A549 treated with RU486 at 1 μM for 4 hours (cell line): ENCODE results near the gene ABHD3. TPM values are rescaled to one million over a fixed set of nuclear protein-coding genes. Genes with fewer than 3 reads are reported as not detected.

Experiments
- total RNA-seq: library from RNA; stranded (reverse); fragments of 200-300 nt; extraction: Qiagen RNA extraction; gene quantifications from 5 replicates; pipeline ENCODE4 v1.2.3, GENCODE V29; 2022; ENCODE audit warnings: low read depth

The ABHD3 gene, protein sequence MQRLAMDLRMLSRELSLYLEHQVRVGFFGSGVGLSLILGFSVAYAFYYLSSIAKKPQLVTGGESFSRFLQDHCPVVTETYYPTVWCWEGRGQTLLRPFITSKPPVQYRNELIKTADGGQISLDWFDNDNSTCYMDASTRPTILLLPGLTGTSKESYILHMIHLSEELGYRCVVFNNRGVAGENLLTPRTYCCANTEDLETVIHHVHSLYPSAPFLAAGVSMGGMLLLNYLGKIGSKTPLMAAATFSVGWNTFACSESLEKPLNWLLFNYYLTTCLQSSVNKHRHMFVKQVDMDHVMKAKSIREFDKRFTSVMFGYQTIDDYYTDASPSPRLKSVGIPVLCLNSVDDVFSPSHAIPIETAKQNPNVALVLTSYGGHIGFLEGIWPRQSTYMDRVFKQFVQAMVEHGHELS
- 18.7 to 24.0 TPM (median 23.3 TPM) in 5 replicates for total RNA-seq

DNA sequence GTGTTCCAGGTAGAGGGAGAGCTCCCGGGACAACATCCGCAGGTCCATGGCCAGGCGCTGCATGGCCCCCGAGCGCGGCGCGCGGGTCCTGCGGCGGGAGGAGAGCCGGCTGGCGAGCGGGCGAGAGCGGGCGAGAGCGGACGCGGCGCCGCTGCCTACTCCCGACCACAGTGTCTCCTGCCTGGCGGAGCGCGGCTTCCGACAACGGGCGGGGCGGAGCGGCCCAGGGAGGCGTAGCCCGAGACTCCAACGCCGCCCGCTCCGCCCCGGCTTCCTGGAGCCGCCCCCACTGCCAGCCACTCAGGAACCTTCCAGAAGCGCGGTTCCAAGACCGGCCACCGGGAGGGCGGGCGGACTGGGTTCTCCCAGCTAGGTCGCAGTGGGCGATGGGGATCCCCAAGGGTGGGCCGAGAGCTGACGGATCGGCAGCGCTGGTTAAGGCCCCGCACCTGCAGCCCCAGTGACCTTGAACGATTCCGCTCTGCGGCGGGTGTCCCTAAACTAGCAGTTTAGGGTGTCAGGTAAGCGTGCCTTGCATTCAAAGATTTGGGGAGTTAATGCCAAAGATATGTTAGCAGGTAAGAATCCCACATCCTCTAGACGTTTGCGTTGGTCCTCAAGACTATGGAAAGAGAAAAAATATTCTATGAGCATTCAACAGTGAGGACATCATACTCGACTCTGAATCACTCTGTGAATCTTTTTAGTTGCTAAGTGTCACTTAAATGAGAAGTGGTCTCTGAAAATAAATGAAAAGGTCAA lies at the start of gene ABHD3:
TSS of gene ABHD3 (minus strand) at position 172 of the 762 bp plus-strand sequence. CDS start at position 63, 109 bp downstream.

DNA sequence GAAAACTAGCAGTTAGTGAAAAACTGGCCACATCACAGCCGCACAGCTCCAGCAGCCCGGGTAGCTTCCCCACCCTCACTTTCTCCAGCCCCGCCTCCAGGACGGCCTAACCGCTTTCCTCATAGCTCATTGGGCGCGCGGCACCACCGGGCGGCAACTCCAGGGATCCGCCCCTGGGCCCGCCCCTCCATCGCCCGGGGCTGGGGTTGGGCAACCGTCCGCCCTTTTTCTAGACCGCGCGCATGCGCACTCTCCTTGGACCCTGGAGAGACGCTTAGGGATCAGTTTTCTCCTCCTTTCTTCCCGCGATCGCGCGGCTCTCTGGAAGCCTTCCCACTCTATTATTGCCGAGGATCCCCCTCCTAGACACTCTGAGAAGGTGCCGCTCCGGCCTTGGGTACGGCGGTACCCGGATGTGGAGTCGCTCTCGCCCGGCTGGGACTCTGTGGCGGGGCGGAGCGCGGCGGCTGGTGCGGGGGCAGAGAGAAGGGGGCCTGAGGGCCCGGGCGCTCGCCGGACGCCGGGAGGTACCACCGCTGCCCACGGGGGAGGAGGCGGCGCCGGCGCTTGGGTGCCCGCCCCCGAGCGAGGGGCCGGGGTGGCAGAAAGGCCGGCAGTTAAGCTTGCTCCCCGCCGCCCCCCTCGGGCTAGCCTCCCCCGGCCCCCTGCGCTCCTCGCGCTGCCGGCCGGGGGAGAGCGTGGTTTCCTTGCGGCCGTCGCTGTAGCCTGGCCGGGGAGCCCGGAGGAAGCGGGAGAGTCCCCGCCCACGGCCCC lies 36.2 kb upstream of the ABHD3 start, which contains the start of gene MIB1:
TSS of gene MIB1 (plus strand) at position 255 of the 774 bp plus-strand sequence. CDS start 792 bp downstream, outside the sequence.

DNA sequence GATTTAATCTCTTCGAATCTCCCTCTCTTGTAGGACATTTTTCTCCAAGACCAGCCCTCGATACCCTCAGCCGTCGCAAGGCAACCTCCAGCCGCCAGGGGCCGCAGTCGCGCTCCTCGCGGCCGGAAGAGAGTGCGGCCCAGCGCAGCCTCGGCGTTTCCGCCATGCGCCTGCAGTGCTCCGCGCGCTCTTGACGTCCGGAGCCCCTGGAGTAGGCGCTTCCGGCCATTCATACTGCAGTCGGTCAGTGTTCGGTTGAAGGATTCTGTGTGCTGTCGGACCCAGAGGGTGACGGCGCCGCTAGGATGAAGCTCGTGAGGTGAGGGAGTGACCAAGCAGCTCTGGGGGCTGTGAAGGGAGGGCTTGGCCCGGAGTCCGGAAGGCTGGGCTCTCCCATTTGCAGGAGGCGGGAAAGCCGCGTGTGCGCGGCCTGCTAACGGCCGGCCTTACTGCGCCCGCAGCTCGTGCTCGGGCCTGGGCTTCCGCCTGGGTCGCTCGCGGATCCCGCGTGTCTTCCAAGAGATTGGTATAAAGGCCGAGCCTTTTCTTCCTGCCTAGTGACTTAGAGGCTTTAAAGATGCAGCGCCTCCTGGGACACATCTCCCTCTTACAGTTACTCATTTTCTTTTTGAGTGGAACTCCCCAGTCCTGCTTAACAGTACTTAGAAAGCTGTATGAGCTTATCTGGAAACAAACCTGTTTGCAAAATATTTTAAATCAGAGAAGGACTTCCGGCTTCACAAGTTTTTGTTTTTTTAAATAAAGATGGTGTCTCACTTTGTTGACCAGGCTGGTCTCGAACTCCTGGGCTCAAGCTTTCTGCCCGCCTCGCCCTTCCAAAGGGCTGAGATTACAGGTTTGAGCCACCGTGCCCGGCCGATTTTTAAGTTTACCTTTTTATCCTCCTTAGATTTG lies 92.2 kb downstream of the ABHD3 start, which contains the start of gene SNRPD1:
TSS of gene SNRPD1 (plus strand) at position 190 of the 915 bp plus-strand sequence. CDS start at position 306, 116 bp downstream.

Other genes with a start within 250 kb of the ABHD3 start
- gene ESCO1, start 104.1 kb downstream of the ABHD3 start, total RNA-seq = 5.0 to 11.3 TPM (median 9.8 TPM) in 5 replicates
- gene SNRPD1, start 92.5 kb downstream of the ABHD3 start, total RNA-seq = 169 to 200 TPM (median 172 TPM) in 5 replicates
- 3.7 to 10.7 TPM (median 9.7 TPM) in 5 replicates for gene MIB1, start 36.0 kb upstream of the ABHD3 start, total RNA-seq